ENCODE measurements around the gene LRRC37A3.
A peak's percentile ranks its signal among the peaks of the same experiment; 100 is the strongest.
"Not testable (repeated sequence)": the region's sequence is repeated elsewhere in the genome, so short reads cannot be mapped to it uniquely, and the experiment has no call there.

LRRC37A3 gene

DNA sequence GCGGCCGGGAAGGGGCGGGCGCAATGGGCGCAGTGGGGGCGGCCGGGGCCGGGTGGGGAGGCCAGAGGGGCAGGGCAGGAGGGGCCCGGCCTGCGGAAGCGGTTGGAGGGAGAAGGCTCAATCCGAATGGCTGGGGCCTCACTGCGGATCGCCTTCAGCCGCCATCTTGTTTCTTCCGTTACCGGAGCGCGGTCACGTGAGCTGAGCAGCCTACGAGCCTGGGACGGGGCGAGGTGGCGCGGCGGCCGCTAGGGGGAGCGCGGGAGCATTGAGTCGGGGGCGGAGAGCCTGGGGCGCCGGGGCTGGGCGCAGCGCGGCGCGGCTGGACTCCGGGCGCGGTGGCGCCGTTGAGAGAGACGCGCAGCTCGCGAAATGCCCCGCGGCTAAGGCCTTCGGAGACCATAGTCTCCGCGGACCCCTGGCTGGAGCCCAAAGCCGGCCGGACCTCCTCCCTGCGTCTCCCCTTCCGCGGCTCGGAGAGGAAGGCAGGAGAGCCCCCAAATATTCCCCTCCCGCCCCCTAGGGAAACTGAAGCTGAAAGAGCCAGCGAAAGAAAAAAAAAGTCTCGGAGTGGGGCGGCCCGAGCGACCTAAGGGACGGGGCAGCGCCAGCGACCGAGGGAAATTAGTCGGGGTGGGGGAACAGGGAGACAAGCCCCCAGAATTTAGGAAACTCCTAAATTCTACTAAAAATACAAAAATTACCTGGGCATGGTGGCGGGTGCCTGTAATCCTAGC, at the start of gene LRRC37A3:
Gene LRRC37A3, minus strand, starts transcription at position 190 of the 737 bp plus-strand sequence. CDS start 22,221 bp downstream, outside the sequence.
- DNase-seq, result peak; percentile 99

GRCh38 chr17:64965873-64966287, 46.6 kb upstream of the LRRC37A3 start:
- DNase-seq, result peak; percentile 63

DNA sequence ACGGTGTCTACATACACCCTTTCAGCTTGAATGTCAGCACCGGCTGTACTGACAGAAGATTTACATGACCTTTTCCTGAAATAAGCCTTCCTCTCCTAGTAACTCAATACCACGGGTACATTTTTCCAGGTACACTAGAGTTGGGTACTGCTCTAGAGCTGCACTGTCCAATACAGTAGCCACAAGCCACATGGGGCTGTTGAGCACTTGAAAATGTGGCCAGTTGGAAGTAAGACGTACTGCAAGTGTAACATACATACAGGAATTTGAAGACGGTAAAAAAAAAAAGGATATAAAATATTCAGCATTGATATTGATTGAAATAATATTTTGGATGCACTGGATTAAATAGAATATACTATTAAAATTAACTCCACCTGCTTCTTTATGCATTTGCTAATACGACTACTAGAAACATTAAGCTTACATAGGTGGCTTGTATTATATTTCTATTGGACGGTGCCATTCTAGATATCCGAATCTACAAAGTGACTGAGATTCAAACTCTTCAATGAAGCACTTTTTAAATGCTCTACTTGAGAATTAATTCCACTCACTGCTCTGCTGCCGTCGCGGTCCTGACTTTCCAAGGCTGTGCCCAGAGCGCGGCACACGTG, 46.1 kb upstream of the LRRC37A3 start:
- DNase-seq, result not testable (repeated sequence)

DNA sequence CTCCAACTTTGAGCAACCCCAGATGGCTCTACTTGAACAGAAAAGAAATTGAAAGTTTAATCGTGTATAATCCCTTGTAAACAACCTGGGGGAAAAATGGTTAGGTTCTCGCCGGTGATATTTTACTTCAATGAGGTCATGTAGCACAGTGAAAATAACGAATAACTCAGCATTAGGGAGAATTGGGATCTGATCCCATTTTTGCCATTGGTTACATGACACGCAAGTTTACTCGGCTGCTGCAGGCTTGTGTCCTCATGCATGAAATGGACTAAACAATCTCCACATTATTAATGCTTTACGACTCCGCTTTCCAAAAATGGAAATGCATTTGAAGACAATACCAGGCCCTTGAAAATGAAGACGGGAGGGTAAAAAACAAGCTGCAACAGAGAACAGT, 45.5 kb upstream of the LRRC37A3 start:
- DNase-seq, result no peak

DNA sequence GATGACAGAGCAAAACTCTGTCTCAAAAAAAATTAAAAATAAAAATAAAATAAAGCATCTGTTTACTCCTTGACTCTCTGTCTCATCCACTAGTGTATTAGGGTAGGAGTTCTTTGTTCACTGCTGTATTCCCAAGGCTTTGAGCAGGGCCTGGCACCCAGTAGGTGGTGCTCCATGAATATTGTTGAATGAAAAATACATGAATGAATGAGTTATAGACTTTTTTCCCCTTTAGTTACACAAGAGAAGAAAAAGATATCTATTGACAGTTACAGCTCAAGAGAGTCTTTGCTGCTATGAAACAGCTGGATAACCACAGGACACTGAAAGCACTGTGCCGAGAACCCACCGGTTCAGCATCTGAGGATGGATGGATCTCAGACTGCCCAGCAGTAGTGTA, 44.5 kb upstream of the LRRC37A3 start:
- DNase-seq, result not testable (repeated sequence)

DNA sequence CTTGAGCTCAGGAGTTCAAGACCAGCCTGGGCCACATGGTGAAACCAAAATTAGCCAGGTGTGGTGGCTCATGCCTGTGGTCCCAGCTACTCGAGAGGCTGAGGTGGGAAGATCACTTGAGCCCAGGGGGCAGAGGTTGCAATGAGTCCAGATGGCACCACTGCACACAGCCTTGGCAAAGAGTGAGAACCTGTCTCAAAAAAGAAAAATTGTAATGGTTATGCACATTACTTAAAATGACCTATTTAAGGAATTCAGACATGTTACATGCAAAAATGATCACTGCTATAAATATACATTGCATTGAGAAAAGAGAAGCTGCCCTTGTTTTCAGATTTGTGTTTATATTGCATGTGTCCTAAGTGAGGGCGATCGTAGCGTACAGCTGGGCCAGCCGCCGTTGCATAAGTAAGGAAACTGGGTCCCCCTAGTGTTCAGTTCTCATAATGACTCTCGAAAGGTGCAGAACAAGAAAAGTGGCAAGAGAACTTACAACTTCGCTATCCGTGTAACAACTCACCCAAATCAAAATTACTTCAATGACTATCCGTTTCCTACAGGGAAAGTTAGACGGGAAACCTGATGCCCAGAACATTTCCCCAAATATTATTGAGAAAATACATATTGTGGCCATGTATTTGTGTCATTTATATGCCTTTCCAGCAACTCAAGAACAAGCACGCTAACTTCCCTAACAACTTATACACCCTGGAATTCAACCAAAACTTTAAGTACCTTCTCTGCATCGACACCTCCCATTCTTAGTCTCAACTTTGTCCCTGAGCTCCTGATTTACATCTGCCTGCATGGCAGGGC, 42.5 kb upstream of the LRRC37A3 start:
- peak; percentile 83 for DNase-seq

- DNase-seq, result no peak
Measured at GRCh38 chr17:64951877-64952276, 32.6 kb upstream of the LRRC37A3 start.

- DNase-seq, result no peak
Measured at GRCh38 chr17:64950871-64951270, 31.6 kb upstream of the LRRC37A3 start.

DNA sequence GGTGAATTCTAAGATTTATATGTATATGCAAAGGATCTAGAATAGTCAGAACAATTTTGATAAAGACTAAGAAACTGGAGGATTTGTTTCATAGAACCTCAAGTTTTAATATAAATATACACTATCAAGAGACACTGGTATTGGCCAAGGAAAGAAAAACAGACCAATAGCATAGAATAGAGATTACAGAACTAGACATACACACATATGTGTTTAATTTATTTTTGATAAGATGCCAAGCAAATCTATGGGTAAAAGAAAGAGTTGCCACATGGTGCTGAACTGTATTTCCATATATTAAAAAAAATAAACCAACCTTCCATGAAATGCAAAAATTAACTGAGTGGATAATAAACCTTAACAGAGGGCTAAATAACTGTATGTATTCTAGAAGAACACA, 27.9 kb upstream of the LRRC37A3 start:
- no peak for DNase-seq

GRCh38 chr17:64941761-64942160, 22.5 kb upstream of the LRRC37A3 start:
- DNase-seq, result no peak

GRCh38 chr17:64941045-64941444, 21.8 kb upstream of the LRRC37A3 start:
- DNase-seq, result no peak

DNA sequence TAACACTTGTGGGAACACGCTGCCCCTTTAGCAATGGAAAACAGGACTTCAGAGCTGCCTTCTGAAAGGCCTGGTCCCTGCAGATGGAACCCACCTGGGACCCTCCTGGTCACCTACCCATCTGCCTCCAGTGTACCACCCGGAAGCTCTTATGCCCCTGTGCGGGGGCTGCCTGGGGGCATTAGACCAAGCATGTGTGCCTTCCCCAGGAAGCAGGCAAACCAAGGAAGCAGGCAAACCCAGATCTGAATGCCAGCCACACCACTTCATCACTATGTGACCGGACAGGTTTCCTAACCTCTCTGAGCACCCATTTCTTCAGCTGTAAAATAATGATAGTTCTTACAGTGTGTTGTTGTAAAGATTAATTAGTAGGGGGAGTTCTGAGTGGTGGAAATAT, 20.8 kb upstream of the LRRC37A3 start:
- no peak for DNase-seq

DNA sequence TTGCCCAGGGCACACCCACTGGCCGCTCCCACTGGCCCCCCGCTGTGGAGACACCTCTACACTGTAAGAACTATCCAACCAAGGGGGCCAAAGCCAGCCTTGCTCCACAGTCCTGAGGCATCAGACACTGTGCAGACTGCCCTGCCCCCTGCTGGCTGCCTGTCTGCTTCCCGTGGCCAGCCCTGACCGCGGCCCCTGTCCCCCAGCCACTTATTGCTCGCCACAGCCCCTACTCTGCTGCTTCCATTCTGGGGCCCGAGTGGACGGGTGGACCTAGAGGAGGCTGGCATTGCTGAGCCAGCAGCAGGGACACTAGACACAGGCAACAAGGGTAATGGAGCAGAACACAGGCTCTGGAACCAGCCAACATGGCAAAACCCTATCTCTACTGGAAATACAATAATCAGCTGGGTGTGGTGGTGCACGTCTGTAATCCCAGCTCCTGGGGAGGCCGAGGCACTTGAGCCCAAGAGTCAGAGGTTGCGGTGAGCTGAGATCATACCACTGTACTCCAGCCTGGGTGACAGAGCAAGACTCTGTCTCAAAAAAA, 19.7 kb upstream of the LRRC37A3 start:
- DNase-seq, result peak; percentile 15

DNA sequence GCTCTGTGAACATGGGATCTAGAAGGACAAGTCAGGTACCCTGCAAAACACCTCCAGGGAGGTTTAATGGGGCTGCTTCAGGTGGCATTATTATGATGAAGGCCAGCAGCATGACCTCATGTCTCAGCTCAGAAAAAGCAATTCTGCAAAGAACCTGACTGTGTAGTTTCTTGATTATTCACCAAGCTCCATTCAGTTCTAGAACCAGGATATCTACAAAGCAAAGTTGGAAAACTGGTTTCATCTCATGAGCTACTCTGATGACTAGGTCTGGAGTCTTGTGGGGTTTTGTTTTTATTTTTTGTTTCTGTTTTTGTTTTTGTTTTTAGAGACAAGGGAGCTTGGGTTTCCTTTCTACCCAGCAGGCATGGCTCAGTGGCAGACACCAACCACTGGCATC, 19.0 kb upstream of the LRRC37A3 start:
- DNase-seq, result no peak

- no peak for DNase-seq
Measured at GRCh38 chr17:64936117-64936516, 16.8 kb upstream of the LRRC37A3 start.

GRCh38 chr17:64934284-64934778, 15.1 kb upstream of the LRRC37A3 start:
- DNase-seq, result not testable (repeated sequence)

DNA sequence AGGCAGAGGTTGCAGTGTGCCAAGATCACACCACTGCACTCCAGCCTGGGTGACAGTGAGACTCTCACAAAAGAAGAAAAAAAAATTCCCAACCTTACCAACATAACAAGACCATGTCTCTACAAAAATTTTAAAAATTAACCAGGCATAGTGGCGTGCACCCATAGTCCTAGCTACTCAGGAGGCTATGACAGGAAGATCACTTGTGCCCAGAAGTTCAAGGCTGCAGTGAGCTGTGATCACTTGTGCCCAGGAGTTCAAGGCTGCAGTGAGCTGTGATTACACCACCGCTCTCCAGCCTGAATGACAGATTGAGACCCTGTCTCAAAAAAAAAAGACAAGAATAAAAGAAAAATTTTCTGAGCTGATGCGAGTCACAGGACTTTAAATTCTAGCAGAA, 13.6 kb upstream of the LRRC37A3 start:
- DNase-seq, result not testable (repeated sequence)

- DNase-seq, result not testable (repeated sequence)
Measured at GRCh38 chr17:64930374-64930773, 11.1 kb upstream of the LRRC37A3 start.

GRCh38 chr17:64929419-64930209, 10.3 kb upstream of the LRRC37A3 start:
- DNase-seq, result not testable (repeated sequence)

- DNase-seq, result not testable (repeated sequence)
Measured at GRCh38 chr17:64928701-64929100, 9.4 kb upstream of the LRRC37A3 start.

GRCh38 chr17:64927444-64927843, 8.2 kb upstream of the LRRC37A3 start:
- peak; percentile 64 for DNase-seq

DNA sequence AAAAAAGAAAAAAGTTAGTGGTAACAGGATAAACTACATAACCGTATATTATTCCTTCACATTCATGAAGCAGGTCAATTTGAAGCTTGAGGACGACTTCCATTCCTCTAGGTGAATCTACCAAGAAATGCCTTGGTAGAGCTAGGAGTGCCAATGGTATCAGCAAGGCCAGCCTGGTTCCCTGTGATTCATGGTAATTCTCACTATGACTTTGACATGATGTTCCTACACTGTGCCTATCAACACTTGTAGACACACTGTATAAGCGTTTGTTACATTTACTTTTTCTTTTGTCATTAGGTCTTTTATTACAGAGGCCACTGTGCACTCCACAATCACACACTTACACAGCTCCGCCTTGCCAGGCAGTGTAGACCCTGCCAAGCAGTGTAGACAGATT, 7.2 kb upstream of the LRRC37A3 start:
- not testable (repeated sequence) for DNase-seq

Data from midbrain (tissue), 1 donor.